Smooth muscle cell (in vitro differentiated cells): ENCODE results near the gene EEFSEC. TPM values are rescaled to one million over a fixed set of nuclear protein-coding genes. Genes with fewer than 3 reads are reported as not detected.

ENCODE experiments used
- DNase-seq: peaks from one replicate; lab custom pipeline; 2025; ENCODE audit not compliant: unreplicated experiment; lab: John Stamatoyannopoulos, UW
- H2AFZ ChIP-seq: fragments of 200-600 bp; sonication (generic); 2 replicates; pipeline ENCODE4 v1.6.0; 2016; ENCODE audit warnings: antibody characterized with exemption, low read depth, mild to moderate bottlenecking
- H3F3A ChIP-seq: fragments of 200-600 bp; sonication (generic); 2 replicates; pipeline ENCODE4 v1.6.0; 2017; ENCODE audit warnings: antibody characterized with exemption, low read depth
- H3K27ac ChIP-seq: fragments of 200-600 bp; sonication (generic); 2 replicates; pipeline ENCODE4 v1.5.1; 2016; ENCODE audit warnings: low read depth, mild to moderate bottlenecking
- H3K27me3 ChIP-seq: fragments of 200-600 bp; sonication (generic); 2 replicates; pipeline ENCODE4 v1.6.1; 2016; ENCODE audit warnings: low read depth, mild to moderate bottlenecking
- H3K36me3 ChIP-seq: fragments of 200-600 bp; sonication (generic); 2 replicates; pipeline ENCODE4 v1.5.1; 2016; ENCODE audit warnings: low read depth
- H3K4me1 ChIP-seq: fragments of 200-600 bp; sonication (generic); 2 replicates; pipeline ENCODE4 v1.5.1; 2016; ENCODE audit warnings: low read depth
- H3K4me2 ChIP-seq: fragments of 200-600 bp; sonication (generic); 2 replicates; pipeline ENCODE4 v1.6.0; 2016; ENCODE audit warnings: mild to moderate bottlenecking
- H3K4me3 ChIP-seq: fragments of 200-600 bp; sonication (generic); 2 replicates; pipeline ENCODE4 v1.5.1; 2016; ENCODE audit warnings: mild to moderate bottlenecking
- H3K79me2 ChIP-seq: fragments of 200-600 bp; sonication (generic); 2 replicates; pipeline ENCODE4 v1.6.0; 2016; ENCODE audit warnings: low read depth, mild to moderate bottlenecking
- H3K9ac ChIP-seq: fragments of 200-600 bp; sonication (generic); 2 replicates; pipeline ENCODE4 v1.6.0; 2016; ENCODE audit warnings: low read depth
- H3K9me3 ChIP-seq: fragments of 200-600 bp; sonication (generic); replicated peaks from 2 replicates; pipeline ENCODE4 v1.5.1; 2016; ENCODE audit warnings: low read depth
- H4K20me1 ChIP-seq: fragments of 200-600 bp; sonication (generic); 2 replicates; pipeline ENCODE4 v1.6.0; 2016; ENCODE audit warnings: low read depth
- CTCF ChIP-seq: fragments of 200-600 bp; sonication (generic); IDR thresholded peaks from 2 replicates; pipeline ENCODE4 v1.5.1; 2017; ENCODE audit warnings: borderline replicate concordance, mild to moderate bottlenecking, antibody characterized with exemption; ENCODE audit not compliant: insufficient read depth, poor library complexity, severe bottlenecking
- WGBS: methylation state at CpG from one replicate; pipeline ENCODE4 v1.1.7; 2016; ENCODE audit warnings: low lambda C conversion rate; 5-methylcytosine and 5-hydroxymethylcytosine counted together
- polyA plus RNA-seq: library from polyadenylated mRNA; unstranded; fragments of >200 nt; fragmentation: Nextera tagmentation; extraction: Ambion mirVana; gene quantifications from 2 replicates; pipeline ENCODE4 v1.2.1, GENCODE V29; 2016
- total RNA-seq: library from RNA; depleted of rRNA; stranded (reverse); fragments of >200 nt; gene quantifications from 2 replicates; pipeline ENCODE4 v1.2.3, GENCODE V29; 2014

The EEFSEC gene
- total and polyA plus RNA-seq, 2 experiments from 2014 or later: 12.4 to 17.1 TPM

- Histone ChIP-seq H3K27me3 (no peaks in the 10 kb centered on the region), H3K79me2 (no peaks in the 10 kb centered on the region), H3K9me3 (no peaks in the 10 kb centered on the region), H4K20me1 (no peaks in the 10 kb centered on the region), H3K4me2 (no peak overlapping the region), H2AFZ (no peak overlapping the region), H3K36me3 (no peaks in the 10 kb centered on the region), H3K9ac (no peak overlapping the region), H3K27ac (no peak overlapping the region), H3K4me1 (peaks cover 3% of the 10 kb centered on the region), H3F3A (no peaks in the 10 kb centered on the region), H3K4me3 (no peak overlapping the region)
- WGBS: 94% methylated on average over 2 of the region's 2 CpGs
- TF ChIP-seq CTCF: no peak
- no peak for DNase-seq
Measured at GRCh38 chr3:128287216-128287615, 133.9 kb downstream of the EEFSEC start.

GRCh38 chr3:128289534-128289933 lies 136.3 kb downstream of the EEFSEC start:
- Histone ChIP-seq H3K79me2 (no peaks in the 10 kb centered on the region), H3K9ac (no peak overlapping the region), H3K4me3 (no peak overlapping the region), H3K27me3 (no peaks in the 10 kb centered on the region), H3K4me2 (no peak overlapping the region), H3K9me3 (no peaks in the 10 kb centered on the region), H3K4me1 (peaks cover 3% of the 10 kb centered on the region), H3K27ac (no peak overlapping the region), H4K20me1 (no peaks in the 10 kb centered on the region), H3K36me3 (no peaks in the 10 kb centered on the region), H3F3A (no peaks in the 10 kb centered on the region), H2AFZ (no peak overlapping the region)
- 100% methylated on average over 1 of the region's 1 CpG for WGBS
- TF ChIP-seq CTCF: no peak
- DNase-seq: no peak

- Histone ChIP-seq H3K79me2 (no peaks in the 10 kb centered on the region), H3K4me1 (peaks cover 3% of the 10 kb centered on the region), H3K9ac (no peak overlapping the region), H3K36me3 (no peaks in the 10 kb centered on the region), H3F3A (no peaks in the 10 kb centered on the region), H3K27me3 (no peaks in the 10 kb centered on the region), H3K4me2 (no peak overlapping the region), H2AFZ (no peak overlapping the region), H3K4me3 (no peak overlapping the region), H4K20me1 (no peaks in the 10 kb centered on the region), H3K27ac (no peak overlapping the region), H3K9me3 (no peaks in the 10 kb centered on the region)
- no peak for DNase-seq
- no peak for TF ChIP-seq CTCF
- 91% methylated on average over 3 of the region's 3 CpGs for WGBS
Measured at GRCh38 chr3:128290484-128290883, 137.2 kb downstream of the EEFSEC start.

- H3K27me3 ChIP-seq: no peaks in the 10 kb centered on the region
- 100% methylated on average over 1 of the region's 1 CpG for WGBS
Measured at GRCh38 chr3:128293930-128294329, 140.6 kb downstream of the EEFSEC start.

More at GRCh38 chr3:128293930-128294329, 140.6 kb downstream of the EEFSEC start:
- Histone ChIP-seq H3K4me3 (no peak overlapping the region), H3K4me1 (no peaks in the 10 kb centered on the region), H3K9ac (no peak overlapping the region), H3K36me3 (no peaks in the 10 kb centered on the region), H2AFZ (no peak overlapping the region), H4K20me1 (no peaks in the 10 kb centered on the region), H3K9me3 (no peaks in the 10 kb centered on the region), H3K27ac (no peak overlapping the region), H3F3A (no peaks in the 10 kb centered on the region), H3K79me2 (no peaks in the 10 kb centered on the region), H3K4me2 (no peak overlapping the region)
- TF ChIP-seq CTCF: no peak
- no peak for DNase-seq
